Measurements from ENCODE around the gene KDM4B.
"Not testable (repeated sequence)": the region's sequence is repeated elsewhere in the genome, so short reads cannot be mapped to it uniquely, and the experiment has no call there.

Gene KDM4B

GRCh38 chr19:4969292-4969771 is 419 bp downstream of the KDM4B start:
- no peak for DNase-seq

GRCh38 chr19:4969772-4970531 is 1.0 kb downstream of the KDM4B start:
- DNase-seq: peak; percentile 26

GRCh38 chr19:4970558-4971423 is 1.9 kb downstream of the KDM4B start:
- DNase-seq: no peak

- peak; percentile 38 for DNase-seq
Measured at GRCh38 chr19:4971424-4971793, 2.5 kb downstream of the KDM4B start.

GRCh38 chr19:4971816-4972495 is 3.0 kb downstream of the KDM4B start:
- no peak for DNase-seq

- no peak for DNase-seq
Measured at GRCh38 chr19:4972509-4973230, 3.8 kb downstream of the KDM4B start.

GRCh38 chr19:4974880-4975469 is 6.1 kb downstream of the KDM4B start:
- DNase-seq: no peak

- not testable (repeated sequence) for DNase-seq
Measured at GRCh38 chr19:4975601-4976000, 6.7 kb downstream of the KDM4B start.

- DNase-seq: no peak
Measured at GRCh38 chr19:4976401-4977298, 7.7 kb downstream of the KDM4B start.

GRCh38 chr19:4977299-4978174 is 8.6 kb downstream of the KDM4B start:
- no peak for DNase-seq

GRCh38 chr19:4979211-4979807 is 10.4 kb downstream of the KDM4B start:
- DNase-seq: no peak

- no peak for DNase-seq
Measured at GRCh38 chr19:4980067-4980466, 11.2 kb downstream of the KDM4B start.

- DNase-seq: no peak
Measured at GRCh38 chr19:4980838-4981680, 12.1 kb downstream of the KDM4B start.

GRCh38 chr19:4981681-4981958 is 12.7 kb downstream of the KDM4B start:
- DNase-seq: no peak

GRCh38 chr19:4983346-4984105 is 14.6 kb downstream of the KDM4B start:
- no peak for DNase-seq

GRCh38 chr19:4984106-4984380 is 15.1 kb downstream of the KDM4B start:
- no peak for DNase-seq

- DNase-seq: no peak
Measured at GRCh38 chr19:4984438-4984990, 15.6 kb downstream of the KDM4B start.

GRCh38 chr19:4985551-4985991 is 16.7 kb downstream of the KDM4B start:
- no peak for DNase-seq

Data from activated CD4-positive, alpha-beta T cell treated with anti-CD3 and anti-CD28 coated beads, Interleukin-10, Interleukin-2, amounts not matched to agents 100 ng/mL and 50 ng/mL, durations not matched to agents 16 hours and 8 hours (primary cell).